PFSK-1 (cell line): ENCODE results near the gene ADIPOQ.

Source experiments
- POLR2AphosphoS5 ChIP-seq: IDR thresholded peaks from 2 replicates; pipeline ENCODE4 v1.6.1; 2012; ENCODE audit warnings: low read depth, mild to moderate bottlenecking, control low read depth, low read length, moderate library complexity
- SIN3A ChIP-seq: IDR thresholded peaks from 2 replicates; pipeline ENCODE4 v1.6.1; 2012; ENCODE audit warnings: mild to moderate bottlenecking, low read length, moderate library complexity, borderline replicate concordance; ENCODE audit not compliant: insufficient read depth
- TF ChIP-seq, protein P1 (sequence below), 2 experiments: IDR thresholded peaks; 2 replicates each; pipeline versions ENCODE4 v1.6.1 to v1.8.0; 2011 to 2012; ENCODE audit warnings: low read depth in 2 of 2, low read length in 2 of 2, control low read depth in 1 of 2, inconsistent platforms in 1 of 2, mild to moderate bottlenecking in 1 of 2, moderate library complexity in 1 of 2; ENCODE audit not compliant: insufficient read depth in 1 of 2

DNA sequence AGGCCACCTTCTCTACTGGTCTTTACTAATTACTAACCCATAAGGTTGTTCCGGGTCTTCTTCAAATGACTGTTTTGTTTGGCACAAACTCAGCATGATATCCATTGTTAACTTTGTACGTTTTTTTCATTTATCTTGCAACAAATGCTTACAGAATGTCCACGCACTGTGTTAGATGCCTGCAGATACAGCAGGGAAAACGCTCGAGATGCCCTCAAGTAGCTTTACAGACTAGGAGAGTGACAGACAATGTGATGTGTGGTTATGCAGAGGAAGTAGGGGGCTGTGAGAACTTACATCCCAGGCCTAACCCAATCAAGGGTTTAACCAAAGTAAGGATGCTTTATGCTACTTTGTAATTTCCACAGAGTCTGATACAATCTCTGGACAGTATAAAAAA is 35.3 kb upstream of the ADIPOQ start:
- TF ChIP-seq, protein P1, sequence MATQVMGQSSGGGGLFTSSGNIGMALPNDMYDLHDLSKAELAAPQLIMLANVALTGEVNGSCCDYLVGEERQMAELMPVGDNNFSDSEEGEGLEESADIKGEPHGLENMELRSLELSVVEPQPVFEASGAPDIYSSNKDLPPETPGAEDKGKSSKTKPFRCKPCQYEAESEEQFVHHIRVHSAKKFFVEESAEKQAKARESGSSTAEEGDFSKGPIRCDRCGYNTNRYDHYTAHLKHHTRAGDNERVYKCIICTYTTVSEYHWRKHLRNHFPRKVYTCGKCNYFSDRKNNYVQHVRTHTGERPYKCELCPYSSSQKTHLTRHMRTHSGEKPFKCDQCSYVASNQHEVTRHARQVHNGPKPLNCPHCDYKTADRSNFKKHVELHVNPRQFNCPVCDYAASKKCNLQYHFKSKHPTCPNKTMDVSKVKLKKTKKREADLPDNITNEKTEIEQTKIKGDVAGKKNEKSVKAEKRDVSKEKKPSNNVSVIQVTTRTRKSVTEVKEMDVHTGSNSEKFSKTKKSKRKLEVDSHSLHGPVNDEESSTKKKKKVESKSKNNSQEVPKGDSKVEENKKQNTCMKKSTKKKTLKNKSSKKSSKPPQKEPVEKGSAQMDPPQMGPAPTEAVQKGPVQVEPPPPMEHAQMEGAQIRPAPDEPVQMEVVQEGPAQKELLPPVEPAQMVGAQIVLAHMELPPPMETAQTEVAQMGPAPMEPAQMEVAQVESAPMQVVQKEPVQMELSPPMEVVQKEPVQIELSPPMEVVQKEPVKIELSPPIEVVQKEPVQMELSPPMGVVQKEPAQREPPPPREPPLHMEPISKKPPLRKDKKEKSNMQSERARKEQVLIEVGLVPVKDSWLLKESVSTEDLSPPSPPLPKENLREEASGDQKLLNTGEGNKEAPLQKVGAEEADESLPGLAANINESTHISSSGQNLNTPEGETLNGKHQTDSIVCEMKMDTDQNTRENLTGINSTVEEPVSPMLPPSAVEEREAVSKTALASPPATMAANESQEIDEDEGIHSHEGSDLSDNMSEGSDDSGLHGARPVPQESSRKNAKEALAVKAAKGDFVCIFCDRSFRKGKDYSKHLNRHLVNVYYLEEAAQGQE (IDR thresholded peaks at IDR 0.05; ENCODE audit: insufficient read depth in 1 of 2, low read depth in 2 of 2, low read length in 2 of 2): no peak
- no peak for TF ChIP-seq SIN3A
- TF ChIP-seq POLR2AphosphoS5: no peak
